ENCODE results near the gene ZNF789. TPM values are rescaled to one million over a fixed set of nuclear protein-coding genes. Genes with fewer than 3 reads are reported as not detected.
"Not testable (repeated sequence)": the region's sequence is repeated elsewhere in the genome, so short reads cannot be mapped to it uniquely, and the experiment has no call there.

Gene ZNF789
- 24.5 and 38.3 TPM in 2 replicates for total RNA-seq

- peak; percentile 90 for DNase-seq
- peaks cover 25% of the 10 kb centered on the region for H3K4me1 Mint-ChIP-seq
- ChIA-PET CTCF (interaction anchor here (1.0 kb wide), 1 partner anchor 27 kb away, joined by 3 read pairs; the partner anchor contains the start of gene ZNF394), POLR2A (interaction anchor here (0.6 to 1.7 kb wide), 10 partner anchors 12 to 956 kb away, joined by 3 to 24 read pairs (median 8); partner anchors contain the start of genes CPSF4, PTCD1, ZCWPW1 and ZKSCAN5)
- intact Hi-C loops (cut with micrococcal nuclease) = loop anchor here (1.0 to 10.0 kb wide), 10 partner anchors 28 to 612 kb away; partner anchors contain the start of genes ARPC1A, BUD31, COPS6 and FAM200A
- H3K36me3 Mint-ChIP-seq (ENCODE audit: low read depth) = peaks cover 18% of the 10 kb centered on the region
- H3K27ac Mint-ChIP-seq = peak within 1 kb of the TSS; percentile 93
- H3K27me3 Mint-ChIP-seq = no peaks in the 10 kb centered on the region
- peak within 1 kb of the TSS; percentile 98 for H3K4me3 Mint-ChIP-seq
- TF ChIP-seq, protein P1, sequence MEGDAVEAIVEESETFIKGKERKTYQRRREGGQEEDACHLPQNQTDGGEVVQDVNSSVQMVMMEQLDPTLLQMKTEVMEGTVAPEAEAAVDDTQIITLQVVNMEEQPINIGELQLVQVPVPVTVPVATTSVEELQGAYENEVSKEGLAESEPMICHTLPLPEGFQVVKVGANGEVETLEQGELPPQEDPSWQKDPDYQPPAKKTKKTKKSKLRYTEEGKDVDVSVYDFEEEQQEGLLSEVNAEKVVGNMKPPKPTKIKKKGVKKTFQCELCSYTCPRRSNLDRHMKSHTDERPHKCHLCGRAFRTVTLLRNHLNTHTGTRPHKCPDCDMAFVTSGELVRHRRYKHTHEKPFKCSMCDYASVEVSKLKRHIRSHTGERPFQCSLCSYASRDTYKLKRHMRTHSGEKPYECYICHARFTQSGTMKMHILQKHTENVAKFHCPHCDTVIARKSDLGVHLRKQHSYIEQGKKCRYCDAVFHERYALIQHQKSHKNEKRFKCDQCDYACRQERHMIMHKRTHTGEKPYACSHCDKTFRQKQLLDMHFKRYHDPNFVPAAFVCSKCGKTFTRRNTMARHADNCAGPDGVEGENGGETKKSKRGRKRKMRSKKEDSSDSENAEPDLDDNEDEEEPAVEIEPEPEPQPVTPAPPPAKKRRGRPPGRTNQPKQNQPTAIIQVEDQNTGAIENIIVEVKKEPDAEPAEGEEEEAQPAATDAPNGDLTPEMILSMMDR (IDR thresholded peaks at IDR 0.05) = no peak
- no peaks in the 10 kb centered on the region for H3K9me3 Mint-ChIP-seq
- ATAC-seq (ENCODE audit: low read depth) = peak; percentile 97
Measured at GRCh38 chr7:99472561-99473314, at the start of gene ZNF789. Gene ZNF789, plus strand, starts transcription at chr7:99472890. Its CDS starts 3,567 bp downstream, at chr7:99476457.

DNA sequence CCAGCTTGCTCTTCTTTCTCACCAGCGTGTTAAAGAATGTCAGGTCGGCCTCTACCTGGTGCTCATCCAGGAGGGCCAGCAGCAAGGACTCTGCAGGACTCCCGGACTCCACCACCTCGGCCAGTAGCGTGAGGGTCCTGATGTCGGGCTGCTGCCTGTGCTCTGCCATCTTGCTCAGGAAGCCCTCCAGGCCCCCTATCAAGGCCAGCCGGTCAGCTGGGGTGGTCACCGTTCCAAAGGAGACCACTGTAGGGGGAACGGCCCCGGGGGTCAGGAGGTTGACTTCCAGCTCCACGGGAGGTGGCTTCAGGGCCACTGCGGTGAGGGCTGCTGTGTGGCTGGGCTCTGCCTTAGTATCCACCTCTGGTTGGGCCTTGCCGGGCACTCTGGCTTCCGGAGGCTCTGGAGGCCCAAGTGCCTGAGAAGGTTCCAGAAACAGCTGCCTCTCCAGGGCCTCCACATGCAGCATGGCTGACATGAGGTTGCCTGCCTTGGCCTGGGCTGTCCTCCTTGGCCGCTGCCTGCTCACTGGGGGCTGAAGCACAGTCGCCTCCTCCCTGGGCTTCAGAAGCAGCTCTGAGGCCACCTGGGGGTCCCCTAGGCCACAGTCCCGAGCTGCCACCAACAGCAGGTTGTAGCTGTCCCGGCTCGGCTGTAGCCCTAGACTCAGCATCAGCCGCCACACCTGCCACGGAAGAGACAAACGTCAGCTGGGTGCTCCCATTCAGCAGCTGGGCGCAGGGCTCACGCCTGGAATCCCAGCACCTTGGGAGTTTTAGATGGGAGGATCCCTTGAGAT is 47.6 kb upstream of the ZNF789 start:
- intact Hi-C loops (cut with micrococcal nuclease) = no loop called here
- POLR2A ChIA-PET = interaction anchor here (0.6 kb wide), 1 partner anchor 9 kb away, joined by 7 read pairs; no protein-coding TSS in a partner anchor
- ATAC-seq (ENCODE audit: low read depth) = no peak

DNA sequence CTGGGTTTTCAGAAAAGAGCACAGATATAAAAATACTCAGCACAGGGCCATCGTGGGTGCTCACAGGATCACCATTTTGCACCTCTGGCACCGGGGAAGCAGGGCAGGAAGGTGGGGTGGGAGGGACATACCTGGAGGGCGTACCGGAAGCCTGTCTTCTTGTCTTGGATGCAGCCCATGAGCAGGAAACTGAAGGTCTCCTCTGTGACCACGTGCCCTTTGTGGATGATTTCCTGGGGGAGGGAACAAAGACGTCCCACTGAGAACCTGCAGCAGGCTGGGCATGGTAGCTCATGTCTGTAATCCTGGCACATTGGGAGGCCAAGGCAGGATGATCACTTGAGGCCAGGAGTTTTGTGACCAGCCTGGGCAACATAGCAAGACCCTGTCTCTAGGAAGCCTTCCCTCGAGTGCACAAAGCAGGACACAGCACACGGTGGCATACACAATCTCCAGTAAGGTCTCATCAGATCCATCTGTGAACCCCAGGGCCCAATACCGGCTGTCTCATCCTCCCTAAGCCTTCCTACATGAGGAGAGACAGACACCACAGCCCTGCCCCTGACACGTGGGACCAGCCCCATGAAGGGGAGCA is 43.6 kb upstream of the ZNF789 start:
- POLR2A ChIA-PET = interaction anchor here (0.6 to 0.7 kb wide), 2 partner anchors 51 to 1116 kb away, joined by 3 to 5 read pairs; no protein-coding TSS in a partner anchor
- H3K36me3 Mint-ChIP-seq (ENCODE audit: low read depth) = peaks cover 57% of the 10 kb centered on the region
- ATAC-seq (ENCODE audit: low read depth) (no peak), DNase-seq (no peak)
- CTCF ChIA-PET = no interaction called here
- TF ChIP-seq, protein P1 (IDR thresholded peaks at IDR 0.05) = no peak
- H3K27me3 Mint-ChIP-seq = no peaks in the 10 kb centered on the region
- no peaks in the 10 kb centered on the region for H3K9me3 Mint-ChIP-seq
- no peak overlapping the region for H3K4me3 Mint-ChIP-seq
- intact Hi-C loops (cut with micrococcal nuclease) = no loop called here
- no peaks in the 10 kb centered on the region for H3K4me1 Mint-ChIP-seq
- H3K27ac Mint-ChIP-seq = no peak overlapping the region

More for the DNA sequence above, 47.6 kb upstream of the ZNF789 start:
- Mint-ChIP-seq H3K4me3 (no peak overlapping the region), H3K4me1 (no peaks in the 10 kb centered on the region), H3K36me3 (ENCODE audit: low read depth) (peaks cover 64% of the 10 kb centered on the region), H3K9me3 (no peaks in the 10 kb centered on the region), H3K27ac (peak overlapping the region; percentile 53), H3K27me3 (no peaks in the 10 kb centered on the region)
- CTCF ChIA-PET = no interaction called here
- TF ChIP-seq, protein P1 (IDR thresholded peaks at IDR 0.05) = no peak
- no peak for DNase-seq

DNA sequence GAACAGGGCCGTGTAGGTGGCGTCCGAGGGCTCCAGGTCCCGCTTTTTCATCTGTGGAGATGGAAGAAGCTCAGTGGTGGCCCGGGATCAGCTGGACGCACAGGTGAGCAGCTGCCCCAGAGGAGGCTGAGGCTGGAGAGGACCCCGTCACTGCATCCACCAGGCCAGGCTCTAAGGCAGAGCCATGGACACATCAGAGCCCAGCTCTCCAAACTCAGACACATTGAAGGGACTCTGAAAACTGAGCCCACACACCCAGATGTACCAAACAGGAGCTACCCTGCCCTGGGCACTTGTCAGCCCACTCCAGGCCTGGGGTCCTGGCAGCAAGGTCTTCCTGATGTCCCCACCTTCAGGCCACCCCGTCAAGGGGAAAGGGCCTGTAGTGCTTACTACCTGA is 42.9 kb upstream of the ZNF789 start:
- intact Hi-C loops (cut with micrococcal nuclease) = no loop called here
- Mint-ChIP-seq H3K4me3 (no peak overlapping the region), H3K27me3 (no peaks in the 10 kb centered on the region), H3K4me1 (no peaks in the 10 kb centered on the region), H3K27ac (no peak overlapping the region), H3K9me3 (no peaks in the 10 kb centered on the region), H3K36me3 (ENCODE audit: low read depth) (peaks cover 56% of the 10 kb centered on the region)
- ATAC-seq (ENCODE audit: low read depth) = no peak
- ChIA-PET CTCF (no interaction called here), POLR2A (interaction anchor here (0.6 kb wide), 1 partner anchor 51 kb away, joined by 5 read pairs; no protein-coding TSS in a partner anchor)
- TF ChIP-seq, protein P1 (IDR thresholded peaks at IDR 0.05) = no peak
- DNase-seq = no peak

DNA sequence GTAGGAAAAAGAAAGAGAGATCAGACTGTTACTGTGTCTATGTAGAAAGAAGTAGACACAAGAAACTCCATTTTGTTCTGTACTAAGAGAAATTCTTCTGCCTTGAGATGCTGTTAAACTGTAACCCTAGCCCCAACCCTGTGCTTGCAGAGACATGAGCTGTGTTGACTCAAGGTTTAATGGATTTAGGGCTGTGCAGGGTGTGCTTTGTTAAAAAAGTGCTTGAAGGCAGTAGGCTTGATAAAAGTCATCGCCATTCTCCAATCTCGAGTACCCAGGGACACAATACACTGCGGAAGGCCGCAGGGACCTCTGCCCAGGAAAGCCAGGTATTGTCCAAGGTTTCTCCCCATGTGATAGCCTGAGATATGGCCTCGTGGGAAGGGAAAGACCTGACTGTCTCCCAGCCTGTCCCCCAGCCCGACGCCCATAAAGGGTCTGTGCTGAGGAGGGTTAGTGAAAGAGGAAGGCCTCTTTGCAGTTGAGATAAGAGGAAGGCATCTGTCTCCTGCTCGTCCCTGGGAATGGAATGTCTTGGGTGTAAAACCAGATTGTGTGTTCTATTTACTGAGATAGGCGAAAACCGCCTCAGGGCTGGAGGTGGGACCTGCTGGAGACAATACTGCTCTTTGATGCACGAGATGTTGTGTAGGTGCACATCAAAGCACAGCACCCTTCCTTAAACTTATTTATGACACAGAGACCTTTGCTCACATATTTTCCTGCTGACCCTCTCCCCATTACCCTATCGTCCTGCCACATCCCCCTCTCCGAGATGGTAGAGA is 40.7 kb upstream of the ZNF789 start:
- peaks cover 52% of the 10 kb centered on the region for H3K36me3 Mint-ChIP-seq (ENCODE audit: low read depth)
- H3K27ac Mint-ChIP-seq; ATAC-seq (ENCODE audit: low read depth); H3K4me1 Mint-ChIP-seq; DNase-seq; CTCF ChIA-PET; H3K27me3 Mint-ChIP-seq; H3K4me3 Mint-ChIP-seq; H3K9me3 Mint-ChIP-seq; intact Hi-C loops (cut with micrococcal nuclease): not testable (repeated sequence)
- POLR2A ChIA-PET = interaction anchor here (0.5 kb wide), 1 partner anchor 116 kb away, joined by 3 read pairs; no protein-coding TSS in a partner anchor
